NCI-H526 (cell line): ENCODE results near the gene B9D1.

Experiments used
- DNase-seq, 2 experiments: peaks; one replicate each; lab custom pipeline; 2025; lab: John Stamatoyannopoulos, UW

Gene B9D1

GRCh38 chr17:19338031-19338990 is 24.2 kb downstream of the B9D1 start:
- DNase-seq = peak; percentile 10 to 46

GRCh38 chr17:19337712-19338023 is 24.9 kb downstream of the B9D1 start:
- DNase-seq = no peak

- no peak for DNase-seq
These were observed 25.4 kb downstream of the B9D1 start for GRCh38 chr17:19336938-19337711.

GRCh38 chr17:19335951-19336631 is 26.4 kb downstream of the B9D1 start:
- DNase-seq = no peak

DNA sequence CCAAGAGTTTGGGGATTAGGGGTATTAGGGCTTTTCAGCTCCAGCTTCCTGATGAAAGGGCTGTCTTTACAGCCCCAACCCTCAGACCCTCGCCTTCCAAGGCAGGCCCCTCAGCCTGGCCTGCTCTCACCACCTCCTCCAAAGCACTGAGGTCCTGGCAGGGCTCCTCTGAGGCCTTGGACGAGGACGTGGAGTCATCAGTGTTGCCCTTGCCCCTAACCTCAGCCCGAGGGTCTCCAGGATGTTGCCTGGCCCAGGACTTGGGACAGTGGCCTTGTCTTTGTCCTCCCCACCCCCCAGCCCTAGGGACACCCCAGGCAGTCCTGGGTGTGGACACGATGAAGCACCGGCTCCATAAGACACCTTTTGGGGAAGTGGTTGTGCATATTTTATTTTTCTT is 28.2 kb downstream of the B9D1 start:
- DNase-seq = no peak

DNA sequence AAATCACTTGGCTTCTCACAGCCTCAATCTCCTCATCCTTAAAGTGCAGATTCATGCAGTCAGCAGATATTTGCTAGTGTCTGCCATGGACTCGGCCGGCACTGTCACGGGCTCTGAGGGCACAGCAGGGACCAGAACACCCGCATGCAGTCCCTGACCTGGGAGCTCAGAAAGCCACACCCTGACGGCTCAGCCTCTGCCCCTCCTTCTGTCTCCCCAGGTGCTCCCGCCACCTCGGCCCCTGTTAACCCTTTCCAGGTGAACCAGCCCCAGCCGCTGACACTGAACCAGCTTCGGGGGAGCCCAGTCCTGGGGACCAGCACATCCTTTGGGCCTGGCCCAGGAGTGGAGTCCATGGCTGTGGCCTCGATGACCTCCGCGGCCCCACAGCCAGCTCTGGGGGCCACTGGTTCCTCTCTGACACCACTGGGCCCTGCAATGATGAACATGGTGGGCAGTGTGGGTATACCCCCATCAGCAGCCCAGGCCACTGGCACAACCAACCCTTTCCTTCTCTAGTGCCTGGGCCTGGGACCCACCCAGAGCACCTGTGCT is 28.7 kb downstream of the B9D1 start:
- no peak for DNase-seq

DNA sequence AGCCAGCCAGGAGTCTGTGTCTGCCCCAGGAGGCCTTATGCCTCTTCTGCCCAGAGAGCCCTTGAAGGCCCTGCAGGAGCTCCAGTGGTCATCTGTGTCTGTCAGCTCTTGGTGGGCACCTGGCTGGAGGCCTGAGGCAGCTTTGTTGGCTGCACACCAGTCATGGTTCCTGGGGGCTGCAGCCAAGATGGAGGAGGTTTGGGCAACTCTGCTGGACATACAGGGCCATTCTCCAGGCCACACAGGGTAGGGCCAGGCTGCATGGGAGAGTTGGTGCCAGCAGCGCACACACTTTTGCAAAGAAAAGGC is 29.4 kb downstream of the B9D1 start:
- DNase-seq = no peak

GRCh38 chr17:19332371-19333131 is 30.0 kb downstream of the B9D1 start:
- DNase-seq = no peak

- no peak for DNase-seq
These were observed 30.8 kb downstream of the B9D1 start for GRCh38 chr17:19331543-19332245.

GRCh38 chr17:19331134-19331533 is 31.4 kb downstream of the B9D1 start:
- no peak for DNase-seq

GRCh38 chr17:19330271-19330670 is 32.3 kb downstream of the B9D1 start:
- no peak for DNase-seq

GRCh38 chr17:19329839-19330238 is 32.7 kb downstream of the B9D1 start:
- no peak for DNase-seq

GRCh38 chr17:19329136-19329535 is 33.4 kb downstream of the B9D1 start:
- DNase-seq = no peak

GRCh38 chr17:19328441-19329061 is 34.0 kb downstream of the B9D1 start:
- DNase-seq = no peak

GRCh38 chr17:19327031-19327783 is 35.3 kb downstream of the B9D1 start:
- no peak for DNase-seq

DNA sequence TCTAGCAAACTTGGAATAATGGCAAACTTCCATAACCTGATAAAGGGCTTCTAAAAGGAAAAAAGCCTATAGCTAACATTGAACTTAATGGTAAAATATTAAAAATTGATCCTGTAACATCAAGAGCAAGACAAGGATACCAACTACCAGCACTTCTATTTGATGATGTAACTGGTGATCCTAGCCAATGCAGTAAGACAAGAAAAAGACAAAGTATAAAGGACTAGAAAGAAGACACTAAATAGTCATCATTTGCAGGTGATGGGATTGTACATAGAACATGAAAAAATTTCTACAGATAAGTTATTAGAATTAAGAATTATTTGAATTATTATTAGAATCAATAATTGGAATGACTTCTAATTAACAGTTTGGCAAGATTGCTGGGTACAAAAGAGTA is 37.0 kb downstream of the B9D1 start:
- DNase-seq = no peak

- DNase-seq = no peak
These were observed 39.7 kb downstream of the B9D1 start for GRCh38 chr17:19322861-19323260.

DNA sequence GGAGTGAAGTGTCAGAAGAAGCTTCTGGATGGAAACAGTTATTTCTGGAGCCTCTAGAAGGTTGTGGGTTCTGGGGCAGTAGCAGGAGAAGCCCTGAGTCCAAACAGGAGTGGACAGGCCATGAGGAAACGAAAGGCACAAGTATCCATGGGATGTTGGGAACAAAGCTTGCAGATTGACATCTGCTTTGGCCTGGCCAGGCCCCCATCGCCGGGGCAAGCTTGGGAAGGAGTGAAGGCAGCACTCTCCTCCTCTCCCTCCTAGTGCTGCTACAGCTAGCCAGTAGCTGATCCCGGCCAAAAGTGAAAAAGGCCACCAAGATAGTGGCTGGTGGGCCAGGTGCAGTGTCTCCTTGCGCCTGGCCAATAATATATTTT is 40.4 kb downstream of the B9D1 start:
- no peak for DNase-seq

DNA sequence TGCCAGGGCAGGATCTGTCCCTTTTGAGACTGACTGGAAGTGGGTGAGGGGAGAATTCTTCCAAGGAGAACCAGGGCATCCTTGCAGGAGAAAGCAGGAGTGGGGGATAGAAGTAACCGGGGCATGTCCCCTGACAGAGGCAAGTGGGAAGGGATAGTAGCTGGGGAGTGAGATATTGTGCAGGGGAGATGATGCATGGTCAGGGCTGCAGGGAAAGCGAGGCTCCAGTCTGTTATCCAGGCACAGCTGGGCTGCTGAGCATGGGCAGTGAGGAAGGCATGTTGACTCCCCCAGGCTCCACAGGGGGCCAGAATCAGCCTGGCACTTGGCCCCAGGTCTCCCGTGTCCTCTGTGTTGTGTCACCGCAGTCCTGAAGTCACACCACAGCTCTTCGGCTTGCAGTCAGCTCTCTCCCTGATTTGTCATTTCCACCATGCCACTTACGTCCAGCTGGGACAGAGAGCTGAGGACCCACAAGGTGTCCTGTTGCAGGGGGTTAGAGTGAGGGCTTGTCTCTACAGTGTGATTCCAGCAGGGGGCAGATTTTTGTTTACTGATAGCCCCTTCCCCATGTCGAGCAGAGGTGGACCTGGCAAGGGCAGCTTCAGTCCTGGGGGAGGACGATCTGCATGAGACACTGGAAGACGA is 40.9 kb downstream of the B9D1 start:
- DNase-seq = no peak

DNA sequence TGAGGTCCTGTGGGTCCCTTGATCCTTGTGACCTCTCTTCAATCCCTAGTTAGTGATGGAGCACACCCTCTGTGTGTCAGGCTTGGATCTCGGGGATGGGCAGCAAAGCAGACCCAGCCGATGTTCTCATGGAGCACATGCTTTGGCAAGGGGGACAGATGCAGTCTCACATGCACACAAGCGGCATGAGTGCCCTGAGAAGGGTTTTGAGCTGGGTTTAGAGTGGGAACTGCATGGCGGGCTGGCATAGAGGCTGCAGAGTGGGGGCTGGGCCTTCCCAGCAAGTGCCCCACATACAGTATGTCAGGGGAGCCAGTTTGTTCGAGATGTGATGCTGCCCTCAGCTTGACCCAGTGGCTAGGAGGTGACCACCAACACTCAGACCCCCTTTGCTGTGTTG is 41.6 kb downstream of the B9D1 start:
- DNase-seq = no peak
